COLO668 (cell line): Measurements from ENCODE around the gene H2AZ1.

Experiments used
- DNase-seq: peaks from one replicate; lab custom pipeline; 2025; ENCODE audit not compliant: unreplicated experiment; lab: John Stamatoyannopoulos, UW

H2AZ1 gene

DNA sequence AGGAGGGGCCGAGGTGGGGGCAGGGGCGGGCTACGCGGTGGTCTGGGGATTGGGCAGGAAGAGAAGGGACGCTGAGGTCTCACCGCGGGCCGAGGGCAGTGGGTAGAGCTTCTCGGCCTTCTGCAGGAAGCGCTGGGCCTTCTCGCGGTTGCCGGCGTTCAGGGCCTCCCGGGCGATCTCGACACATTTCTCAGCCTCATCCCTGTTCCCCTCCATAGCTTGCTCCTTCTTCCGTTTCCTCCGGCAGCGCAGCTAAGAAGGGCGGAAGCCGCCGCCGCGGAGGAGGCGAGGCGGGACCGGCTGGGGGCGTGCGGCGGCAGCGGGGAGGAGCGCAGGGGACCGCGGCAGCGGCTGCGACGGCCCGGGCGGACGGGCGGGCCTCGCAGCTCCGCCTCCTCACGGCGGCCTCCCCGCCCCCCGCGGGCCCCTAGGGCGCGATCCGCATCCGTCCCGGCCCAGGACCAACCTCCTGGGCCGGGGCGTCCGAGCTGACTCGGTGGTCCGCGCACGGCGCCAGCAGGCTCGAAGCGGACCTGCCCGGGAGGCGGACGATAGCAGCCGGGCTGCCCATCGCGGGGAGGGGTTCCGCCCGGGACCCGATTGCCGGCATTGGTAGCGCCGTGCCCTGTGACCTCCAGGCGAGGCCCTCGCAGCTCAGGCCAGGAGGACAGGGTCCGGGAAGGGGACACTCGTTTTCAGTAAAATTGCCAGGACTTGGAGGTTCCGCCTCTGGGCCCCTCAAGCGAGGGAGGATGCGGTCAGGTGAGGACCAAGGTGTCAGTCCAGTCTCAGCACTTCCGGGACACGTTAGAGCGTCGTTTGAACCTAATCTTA is 3.5 kb downstream of the H2AZ1 start, which contains the start of gene DNAJB14:
TSS of gene DNAJB14 (minus strand) at position 263 of the 834 bp plus-strand sequence. CDS start at position 216, 47 bp downstream.
- peak; percentile 88 for DNase-seq

DNA sequence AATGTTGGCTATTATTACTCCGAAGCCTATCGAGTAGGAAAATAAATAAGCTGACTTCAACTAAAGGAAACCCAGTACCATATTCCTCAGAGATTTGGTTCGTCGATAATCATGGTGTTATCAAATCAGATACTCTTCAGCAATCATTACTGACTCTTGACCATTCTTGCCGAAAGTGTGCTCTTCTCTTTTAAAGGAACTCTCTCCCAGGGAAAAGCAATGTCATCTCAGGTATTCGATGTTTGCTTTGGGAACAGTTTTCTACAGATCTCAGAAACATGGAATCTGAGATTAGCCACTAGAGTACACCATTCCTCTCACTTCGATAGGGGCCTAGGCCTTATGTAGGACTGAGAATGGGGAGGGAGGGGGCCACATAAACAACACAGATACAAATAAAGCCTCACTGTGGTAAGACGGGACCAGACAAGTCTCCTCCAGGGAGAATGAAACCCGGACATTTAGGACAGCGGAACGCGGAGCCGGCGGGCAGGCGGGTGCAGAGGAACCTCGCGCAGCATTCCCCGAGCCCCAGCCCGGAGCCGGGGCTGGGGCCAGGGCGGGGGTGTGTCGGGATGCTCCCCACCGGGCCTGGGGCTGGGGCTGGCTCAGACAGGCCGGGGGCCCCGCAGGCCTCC is 4.2 kb downstream of the H2AZ1 start:
- peak; percentile 63 for DNase-seq

DNA sequence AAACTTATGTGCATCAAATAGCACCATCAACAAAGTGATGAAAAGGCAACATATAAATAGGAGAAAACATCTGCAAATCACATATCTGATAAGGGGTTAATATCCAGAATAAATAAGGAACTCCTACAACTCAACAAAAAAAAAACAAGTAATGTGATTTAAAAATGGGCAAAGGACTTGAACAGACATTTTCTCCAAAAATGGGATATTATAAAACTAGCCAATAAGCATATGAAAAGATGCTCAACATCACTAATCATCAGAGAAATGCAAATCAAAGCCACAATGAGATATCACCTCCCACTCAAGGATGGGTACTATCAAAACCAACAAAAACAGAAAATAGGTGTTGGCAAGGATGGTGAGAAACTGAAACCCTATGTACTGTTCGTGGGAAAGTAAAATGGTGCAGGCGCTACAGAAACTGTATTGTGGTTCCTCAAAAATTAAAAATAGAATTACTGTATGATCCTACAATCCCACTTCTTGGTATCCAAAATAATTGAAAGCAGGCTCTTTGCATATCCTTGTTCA is 6.1 kb downstream of the H2AZ1 start:
- no peak for DNase-seq

DNA sequence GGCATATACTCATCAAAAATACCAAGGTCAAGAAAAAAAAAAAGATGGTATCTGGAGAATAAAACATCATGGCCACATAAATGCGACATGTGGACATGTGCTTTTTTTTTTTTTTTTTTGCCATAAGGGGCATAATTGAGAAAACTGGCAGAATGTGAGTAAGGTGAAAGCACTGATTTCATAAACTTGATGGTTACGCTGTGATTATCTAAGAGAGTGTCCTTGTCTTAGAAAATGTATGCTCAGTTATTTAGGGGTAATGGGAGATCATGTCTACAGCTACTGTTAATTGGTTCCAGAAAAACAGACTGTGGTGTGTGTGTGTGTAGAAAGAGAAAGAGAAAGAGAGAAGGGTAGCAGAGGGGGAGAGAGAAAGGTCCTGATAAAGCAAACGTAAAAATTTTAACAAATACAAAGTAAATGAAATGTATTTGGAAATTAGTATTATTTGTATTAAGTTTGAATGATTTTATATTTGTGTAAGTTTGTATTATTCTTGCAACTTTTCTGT is 11.8 kb downstream of the H2AZ1 start:
- DNase-seq, result no peak

DNA sequence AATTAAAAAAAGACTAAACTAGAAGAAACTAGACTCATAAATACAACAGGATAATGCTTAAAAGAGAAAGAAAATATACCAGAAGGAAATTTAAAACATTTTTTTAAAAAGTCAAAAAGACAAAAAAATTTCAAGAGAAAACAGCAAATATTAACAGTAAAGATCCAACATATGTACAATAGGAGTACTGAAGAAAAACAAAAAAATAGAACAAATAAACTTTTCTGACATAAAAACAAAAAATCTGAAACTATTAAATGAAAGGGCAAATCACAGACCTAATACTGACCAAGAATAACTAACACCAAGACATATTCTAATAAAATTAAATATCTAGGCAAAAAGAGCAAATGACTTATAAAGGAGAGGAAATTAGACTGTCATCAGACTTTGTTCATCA is 15.2 kb downstream of the H2AZ1 start:
- DNase-seq, result no peak

DNA sequence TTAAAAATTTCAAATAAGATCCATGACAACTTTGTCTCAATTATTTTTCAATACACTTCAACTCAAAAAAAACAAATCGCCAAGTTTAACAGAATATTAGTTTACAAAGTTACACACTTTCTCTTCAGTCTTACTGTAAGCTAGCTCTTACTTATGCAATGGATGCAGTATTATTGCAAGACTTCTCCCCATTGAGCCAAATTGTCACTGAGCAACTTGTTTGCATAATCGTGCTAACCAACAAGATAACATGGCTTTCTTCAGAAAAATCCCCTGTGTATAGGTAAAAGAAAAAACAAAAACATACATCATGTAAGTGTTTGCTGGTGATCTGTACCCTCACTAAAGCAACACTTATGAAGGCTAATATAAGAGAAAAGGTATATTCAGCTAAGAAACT is 22.5 kb downstream of the H2AZ1 start:
- no peak for DNase-seq

DNA sequence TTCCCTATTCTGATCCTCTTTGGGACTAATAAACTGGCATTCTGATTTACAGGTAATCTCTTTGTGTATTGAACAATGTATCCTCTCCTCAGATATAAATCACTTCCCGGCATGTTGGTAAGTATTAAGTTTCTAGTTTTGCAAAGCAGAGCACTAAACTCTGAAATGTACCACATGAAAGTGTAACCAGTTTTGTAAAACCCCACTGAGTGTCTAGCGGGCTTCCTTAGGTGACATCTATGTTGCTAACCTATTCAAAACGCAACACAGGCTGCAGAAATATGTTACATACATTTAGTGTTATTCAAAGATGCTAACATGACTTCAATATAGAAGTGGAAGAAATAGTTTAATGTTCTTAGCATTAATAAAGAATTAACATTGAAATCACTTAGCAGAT is 28.9 kb downstream of the H2AZ1 start:
- DNase-seq, result no peak

DNA sequence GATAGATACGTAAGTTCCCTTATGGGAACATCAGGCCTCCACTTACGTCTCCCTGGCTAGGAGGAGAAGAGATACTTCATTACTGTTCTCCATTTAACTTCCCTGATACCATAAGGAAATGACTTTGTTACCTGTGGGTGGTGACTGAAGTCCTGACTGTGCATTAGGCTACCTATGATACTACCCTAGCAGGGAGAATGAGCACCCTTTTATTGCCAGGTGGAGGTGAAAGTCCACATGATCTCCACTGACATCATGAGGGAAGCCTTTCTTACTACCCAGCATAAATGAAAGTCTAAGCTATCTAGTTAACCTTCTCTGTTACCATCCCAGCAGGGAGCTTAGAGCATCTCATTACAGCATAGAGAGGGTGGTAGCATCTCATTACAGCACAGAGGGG is 31.4 kb downstream of the H2AZ1 start:
- no peak for DNase-seq

DNA sequence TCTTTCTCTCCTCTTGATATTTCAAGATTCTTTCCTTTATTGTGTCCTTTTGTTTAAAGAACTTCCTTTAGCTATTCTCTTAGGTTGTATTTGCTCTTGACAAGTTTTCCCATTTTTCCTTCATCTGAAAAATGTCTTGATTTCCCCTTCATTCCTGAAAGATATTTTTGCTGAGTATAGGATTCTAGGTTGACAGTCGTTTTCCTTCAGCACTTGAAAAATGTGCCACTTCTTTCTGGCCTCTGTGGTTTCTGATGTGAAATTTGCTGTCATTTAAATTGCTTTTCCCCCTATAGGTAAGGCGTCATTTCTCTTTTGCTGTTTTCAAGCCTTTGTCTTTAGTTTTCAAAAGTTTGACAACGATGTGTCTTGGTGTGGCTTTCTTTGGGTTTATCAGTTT is 32.5 kb downstream of the H2AZ1 start:
- no peak for DNase-seq

DNA sequence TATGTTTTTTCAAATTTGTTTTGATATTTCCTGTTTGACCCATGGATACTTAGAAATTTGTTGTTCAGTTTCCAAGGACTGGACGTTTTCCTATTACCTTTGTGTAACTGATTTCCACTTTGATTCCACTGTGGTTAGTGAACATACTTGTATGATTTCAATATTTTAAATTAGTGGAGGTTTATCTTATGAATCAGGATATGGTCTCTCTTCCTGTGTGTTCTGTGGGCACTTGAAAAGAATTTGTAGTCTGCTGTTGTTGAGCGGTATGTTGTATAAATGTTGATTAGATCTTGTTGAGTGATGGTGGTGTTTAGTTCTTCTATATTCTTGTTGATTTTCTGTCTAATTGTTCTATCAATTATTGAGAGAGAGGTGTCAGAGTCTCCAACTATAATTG is 34.6 kb downstream of the H2AZ1 start:
- no peak for DNase-seq
